ENCODE measurements around the gene GJB2.

Gene GJB2

GRCh38 chr13:20193162-20193906, 596 bp upstream of the GJB2 start:
- no peaks in the 10 kb centered on the region for H3K9me3 ChIP-seq (ENCODE audit: severe bottlenecking)
- H3K36me3 ChIP-seq (ENCODE audit: low read depth), result peaks cover 31% of the 10 kb centered on the region
- peak overlapping the region; percentile 48 for H3K4me3 ChIP-seq (ENCODE audit: severe bottlenecking)
- H3K4me1 ChIP-seq (ENCODE audit: insufficient read depth, poor library complexity, severe bottlenecking), result peaks cover 41% of the 10 kb centered on the region
- DNase-seq (ENCODE audit: low spot score), result no peak
- no peak for TF ChIP-seq CTCF (IDR thresholded peaks at IDR 0.05; ENCODE audit: poor library complexity, severe bottlenecking)
- ATAC-seq (ENCODE audit: low read depth), result peak; percentile 13; the same call in 1 of the 3 replicates
- no peaks in the 10 kb centered on the region for H3K27me3 ChIP-seq (ENCODE audit: insufficient read depth, poor library complexity, severe bottlenecking)
- peak overlapping the region; percentile 70 for H3K27ac ChIP-seq (ENCODE audit: poor library complexity, severe bottlenecking)

- peak overlapping the region; percentile 48 for H3K4me3 ChIP-seq (ENCODE audit: severe bottlenecking)
- no peaks in the 10 kb centered on the region for H3K27me3 ChIP-seq (ENCODE audit: insufficient read depth, poor library complexity, severe bottlenecking)
- DNase-seq (ENCODE audit: low spot score) (no peak), ATAC-seq (ENCODE audit: low read depth) (peak; percentile 21)
- peak overlapping the region; percentile 70 for H3K27ac ChIP-seq (ENCODE audit: poor library complexity, severe bottlenecking)
- TF ChIP-seq CTCF (IDR thresholded peaks at IDR 0.05; ENCODE audit: poor library complexity, severe bottlenecking), result no peak
- H3K4me1 ChIP-seq (ENCODE audit: insufficient read depth, poor library complexity, severe bottlenecking), result peaks cover 41% of the 10 kb centered on the region
- no peaks in the 10 kb centered on the region for H3K9me3 ChIP-seq (ENCODE audit: severe bottlenecking)
- H3K36me3 ChIP-seq (ENCODE audit: low read depth), result peaks cover 41% of the 10 kb centered on the region
Measured at GRCh38 chr13:20192158-20192835, 441 bp downstream of the GJB2 start.

GRCh38 chr13:20191311-20192157, 1.2 kb downstream of the GJB2 start:
- peaks cover 45% of the 10 kb centered on the region for H3K36me3 ChIP-seq (ENCODE audit: low read depth)
- peak overlapping the region; percentile 70 for H3K27ac ChIP-seq (ENCODE audit: poor library complexity, severe bottlenecking)
- no peaks in the 10 kb centered on the region for H3K27me3 ChIP-seq (ENCODE audit: insufficient read depth, poor library complexity, severe bottlenecking)
- H3K9me3 ChIP-seq (ENCODE audit: severe bottlenecking), result no peaks in the 10 kb centered on the region
- no peak for TF ChIP-seq CTCF (IDR thresholded peaks at IDR 0.05; ENCODE audit: poor library complexity, severe bottlenecking)
- DNase-seq (ENCODE audit: low spot score), result no peak
- peaks cover 40% of the 10 kb centered on the region for H3K4me1 ChIP-seq (ENCODE audit: insufficient read depth, poor library complexity, severe bottlenecking)
- no peak for ATAC-seq (ENCODE audit: low read depth)
- H3K4me3 ChIP-seq (ENCODE audit: severe bottlenecking), result peak overlapping the region; percentile 48

GRCh38 chr13:20190481-20191310, 2.0 kb downstream of the GJB2 start:
- Histone ChIP-seq H3K4me1 (ENCODE audit: insufficient read depth, poor library complexity, severe bottlenecking) (peaks cover 31% of the 10 kb centered on the region), H3K36me3 (ENCODE audit: low read depth) (peaks cover 45% of the 10 kb centered on the region), H3K4me3 (ENCODE audit: severe bottlenecking) (peak overlapping the region; percentile 48), H3K27me3 (ENCODE audit: insufficient read depth, poor library complexity, severe bottlenecking) (no peaks in the 10 kb centered on the region), H3K9me3 (ENCODE audit: severe bottlenecking) (no peaks in the 10 kb centered on the region), H3K27ac (ENCODE audit: poor library complexity, severe bottlenecking) (peak overlapping the region; percentile 70)
- no peak for DNase-seq (ENCODE audit: low spot score)
- ATAC-seq (ENCODE audit: low read depth), result peak; percentile 74
- no peak for TF ChIP-seq CTCF (IDR thresholded peaks at IDR 0.05; ENCODE audit: poor library complexity, severe bottlenecking)

Measured in RWPE2 (cell line).